Coronary artery (tissue), 2 donors: ENCODE measurements around the gene ATL1.

Source experiments
- DNase-seq: peaks from one replicate; pipeline ENCODE4 v3.0.0-alpha.2; 2017; ENCODE audit warnings: low spot score
- H3K27ac ChIP-seq, 2 donors: fragments of 200-600 bp; sonication (generic); one replicate each; pipeline ENCODE4 v1.5.1; 2016 to 2019
- H3K4me3 ChIP-seq: fragments of 200-600 bp; sonication (generic); 2 replicates; pipeline ENCODE4 v1.5.1; 2016; ENCODE audit warnings: mild to moderate bottlenecking, moderate library complexity
- TF ChIP-seq, protein P1 (sequence below): fragments of 200-600 bp; sonication (generic); IDR thresholded peaks from one replicate; pipeline ENCODE4 v1.5.1; 2019; ENCODE audit warnings: antibody characterized with exemption

ATL1 gene

GRCh38 chr14:50602035-50602434, 42.1 kb downstream of the ATL1 start:
- Histone ChIP-seq H3K4me3 (no peak overlapping the region), H3K27ac (no peak overlapping the region)
- TF ChIP-seq, protein P1, sequence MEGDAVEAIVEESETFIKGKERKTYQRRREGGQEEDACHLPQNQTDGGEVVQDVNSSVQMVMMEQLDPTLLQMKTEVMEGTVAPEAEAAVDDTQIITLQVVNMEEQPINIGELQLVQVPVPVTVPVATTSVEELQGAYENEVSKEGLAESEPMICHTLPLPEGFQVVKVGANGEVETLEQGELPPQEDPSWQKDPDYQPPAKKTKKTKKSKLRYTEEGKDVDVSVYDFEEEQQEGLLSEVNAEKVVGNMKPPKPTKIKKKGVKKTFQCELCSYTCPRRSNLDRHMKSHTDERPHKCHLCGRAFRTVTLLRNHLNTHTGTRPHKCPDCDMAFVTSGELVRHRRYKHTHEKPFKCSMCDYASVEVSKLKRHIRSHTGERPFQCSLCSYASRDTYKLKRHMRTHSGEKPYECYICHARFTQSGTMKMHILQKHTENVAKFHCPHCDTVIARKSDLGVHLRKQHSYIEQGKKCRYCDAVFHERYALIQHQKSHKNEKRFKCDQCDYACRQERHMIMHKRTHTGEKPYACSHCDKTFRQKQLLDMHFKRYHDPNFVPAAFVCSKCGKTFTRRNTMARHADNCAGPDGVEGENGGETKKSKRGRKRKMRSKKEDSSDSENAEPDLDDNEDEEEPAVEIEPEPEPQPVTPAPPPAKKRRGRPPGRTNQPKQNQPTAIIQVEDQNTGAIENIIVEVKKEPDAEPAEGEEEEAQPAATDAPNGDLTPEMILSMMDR, result no peak
- DNase-seq, result no peak

GRCh38 chr14:50603565-50603964, 43.6 kb downstream of the ATL1 start:
- no peak for DNase-seq
- Histone ChIP-seq H3K27ac (no peak overlapping the region), H3K4me3 (no peak overlapping the region)
- TF ChIP-seq, protein P1, result no peak

DNA sequence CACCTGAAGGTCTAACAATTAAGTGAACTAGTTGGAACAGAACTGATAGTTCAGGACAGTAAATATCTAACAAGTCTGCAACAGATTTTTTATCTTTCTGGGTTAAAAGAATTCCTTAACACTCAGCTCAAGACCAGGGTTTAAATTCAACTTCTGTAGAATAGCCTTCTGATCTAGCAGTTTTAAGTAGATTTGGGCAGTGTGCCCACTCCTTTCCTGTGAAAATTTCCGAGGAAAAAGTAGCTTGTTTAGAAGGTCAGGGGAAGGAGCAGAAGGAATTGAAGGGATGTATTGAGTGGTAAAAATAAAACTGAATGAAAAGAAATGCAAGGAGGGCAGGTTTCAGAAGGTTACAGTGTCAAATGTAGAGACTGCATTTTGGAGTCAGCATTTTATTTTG, 45.8 kb downstream of the ATL1 start:
- DNase-seq, result no peak
- H3K4me3 ChIP-seq, result no peak overlapping the region
- no peak overlapping the region for H3K27ac ChIP-seq
- TF ChIP-seq, protein P1, result no peak

GRCh38 chr14:50606468-50606867, 46.5 kb downstream of the ATL1 start:
- TF ChIP-seq, protein P1, result no peak
- H3K27ac ChIP-seq, result no peak overlapping the region
- H3K4me3 ChIP-seq, result no peak overlapping the region
- no peak for DNase-seq

DNA sequence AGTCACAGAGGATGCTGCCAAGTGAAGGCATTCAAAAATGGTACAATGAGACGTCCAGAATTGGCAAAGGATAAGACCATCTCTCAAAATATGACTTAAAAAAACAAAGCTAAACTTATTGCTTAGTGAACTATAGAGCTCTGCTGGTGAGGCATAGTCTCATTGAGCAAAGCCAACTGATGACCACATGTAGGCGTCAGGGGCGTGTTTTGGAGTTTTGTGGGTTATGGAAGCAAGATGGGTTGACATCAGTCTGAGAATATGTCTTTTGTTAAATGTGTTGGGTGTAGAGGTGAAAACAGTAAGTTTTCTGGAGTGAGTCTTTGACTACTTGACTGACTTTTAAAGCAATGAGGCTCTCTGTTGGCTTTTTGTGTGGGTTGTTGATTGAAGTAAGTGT, 47.2 kb downstream of the ATL1 start:
- no peak overlapping the region for H3K27ac ChIP-seq
- DNase-seq, result no peak
- TF ChIP-seq, protein P1, result no peak
- no peak overlapping the region for H3K4me3 ChIP-seq

- Histone ChIP-seq H3K4me3 (no peak overlapping the region), H3K27ac (no peak overlapping the region)
- DNase-seq, result no peak
- TF ChIP-seq, protein P1, result no peak
Measured at GRCh38 chr14:50607761-50608160, 47.8 kb downstream of the ATL1 start.

DNA sequence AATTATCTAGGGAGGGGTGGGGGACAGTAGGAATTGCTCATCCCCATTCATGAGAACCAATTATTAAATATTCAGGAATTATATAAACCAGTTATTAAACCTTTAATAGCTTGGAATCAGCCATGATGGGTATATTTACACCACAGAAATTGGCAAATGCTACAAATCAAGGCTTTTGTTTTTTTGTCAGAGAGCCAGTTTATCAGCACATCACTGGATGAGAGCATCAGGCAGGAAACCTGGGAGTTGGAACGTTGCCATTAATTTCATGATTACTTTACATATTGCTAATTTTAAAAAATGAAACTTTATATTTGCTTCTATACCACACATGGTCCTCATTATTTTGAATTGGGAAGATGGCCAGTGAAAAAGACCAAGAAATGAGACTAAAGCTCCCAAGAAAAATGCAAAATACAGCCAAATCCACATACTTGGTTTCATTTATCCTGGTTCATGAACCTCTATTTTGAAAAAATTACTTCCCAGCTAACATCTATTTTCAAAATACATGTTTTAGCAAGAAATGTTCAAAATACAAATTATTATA, 48.4 kb downstream of the ATL1 start:
- no peak for DNase-seq
- H3K4me3 ChIP-seq, result no peak overlapping the region
- TF ChIP-seq, protein P1, result no peak
- no peak overlapping the region for H3K27ac ChIP-seq
